ENCODE data around the gene ZNF438. TPM values are rescaled to one million over a fixed set of nuclear protein-coding genes. Genes with fewer than 3 reads are reported as not detected.

ZNF438 gene
- total RNA-seq, 2 experiments from 2014 or later: 3.1 to 3.7 TPM

DNA sequence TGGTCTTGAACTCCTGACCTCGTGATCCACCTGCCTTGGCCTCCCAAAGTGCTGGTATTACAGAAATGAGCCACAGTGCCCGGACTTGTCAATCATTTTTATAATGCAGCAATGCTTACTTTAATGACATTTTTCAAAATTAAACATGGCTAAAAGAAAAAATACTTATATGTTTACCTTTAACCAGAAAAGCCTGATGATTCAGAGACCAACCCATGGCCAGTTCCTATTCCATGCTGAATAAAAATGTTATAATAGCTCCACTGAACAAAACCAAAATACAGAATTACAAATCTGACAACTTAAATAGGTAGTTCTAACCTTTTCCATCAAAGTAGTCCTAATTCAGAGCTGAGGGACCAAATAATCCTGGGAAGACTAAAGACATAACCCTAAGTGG is 21.6 kb downstream of the ZNF438 start:
- intact Hi-C loops (cut with DNase I, micrococcal nuclease): no loop called here

DNA sequence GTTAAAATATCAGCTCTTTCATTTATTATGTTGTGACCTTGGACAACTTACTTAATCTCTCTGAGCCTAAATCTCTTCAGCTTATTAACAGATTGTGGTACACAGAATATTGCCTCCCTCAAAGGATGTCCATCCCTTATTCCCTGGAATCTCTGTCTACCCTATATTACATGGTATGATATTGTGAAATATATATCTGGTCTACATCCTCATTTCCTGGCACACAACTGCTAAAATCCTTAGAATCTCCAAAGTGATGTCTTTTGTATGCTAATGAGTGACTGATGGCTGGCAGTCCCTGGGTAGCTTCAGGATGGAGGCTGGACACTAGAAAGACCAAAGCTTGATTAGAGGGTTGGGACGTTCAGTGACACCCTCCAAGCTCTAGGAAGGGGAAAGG is 25.8 kb downstream of the ZNF438 start:
- Mint-ChIP-seq H3K27me3 (no peaks in the 10 kb centered on the region), H3K27ac (no peak overlapping the region), H3K4me3 (no peak overlapping the region), H3K9me3 (ENCODE audit: low read depth) (no peaks in the 10 kb centered on the region), H3K4me1 (peaks cover 32% of the 10 kb centered on the region), H3K36me3 (ENCODE audit: low read depth) (no peaks in the 10 kb centered on the region)
- CTCF ChIA-PET: interaction anchor here (1.4 kb wide), 1 partner anchor 18 kb away, joined by 3 read pairs; no protein-coding TSS in a partner anchor
- POLR2A ChIA-PET: no interaction called here
- ATAC-seq: no peak
- intact Hi-C loops (cut with DNase I, micrococcal nuclease): loop anchor here in 1 of 2 experiments (10.0 kb wide), 1 partner anchor 221 kb away; no protein-coding TSS in a partner anchor
- DNase-seq: no peak

More for the DNA sequence above, 21.6 kb downstream of the ZNF438 start:
- H3K27ac Mint-ChIP-seq: no peak overlapping the region
- no peaks in the 10 kb centered on the region for H3K27me3 Mint-ChIP-seq
- ChIA-PET CTCF (interaction anchor here (0.5 to 1.0 kb wide), 2 partner anchors 12 to 1497 kb away, joined by 3 read pairs; no protein-coding TSS in a partner anchor), POLR2A (no interaction called here)
- H3K4me3 Mint-ChIP-seq: no peak overlapping the region
- no peaks in the 10 kb centered on the region for H3K36me3 Mint-ChIP-seq (ENCODE audit: low read depth)
- no peak for ATAC-seq
- no peaks in the 10 kb centered on the region for H3K9me3 Mint-ChIP-seq (ENCODE audit: low read depth)
- DNase-seq: no peak
- H3K4me1 Mint-ChIP-seq: peaks cover 19% of the 10 kb centered on the region

DNA sequence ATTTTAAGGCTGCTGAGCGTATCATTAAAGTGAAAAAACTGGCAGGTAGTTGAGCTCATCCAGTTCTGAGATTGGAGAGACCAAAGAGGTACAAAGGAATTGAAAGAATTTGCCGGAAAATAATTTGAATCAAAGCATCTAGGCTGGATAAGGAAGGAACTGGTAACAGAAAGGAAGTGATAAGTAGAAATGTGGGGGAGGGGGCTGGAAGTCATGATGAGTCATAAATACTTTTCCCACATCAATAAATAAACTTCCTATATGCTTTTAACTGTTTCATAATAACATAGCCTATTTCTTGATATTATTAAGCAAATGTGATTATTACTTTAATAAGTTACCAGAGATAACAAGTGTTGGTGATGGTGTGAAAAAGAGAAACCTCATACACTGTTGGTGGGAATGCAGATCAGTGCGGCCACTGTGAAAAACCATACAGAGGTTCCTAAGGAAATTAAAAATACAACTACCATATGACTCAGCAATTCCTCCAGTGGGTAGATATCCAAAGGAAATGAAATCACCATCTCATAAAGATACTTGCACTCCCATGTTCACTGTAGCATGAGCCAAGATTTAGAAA is 27.0 kb downstream of the ZNF438 start:
- CTCF ChIA-PET: interaction anchor here (1.4 kb wide), 1 partner anchor 19 kb away, joined by 3 read pairs; no protein-coding TSS in a partner anchor
- intact Hi-C loops (cut with DNase I, micrococcal nuclease): loop anchor here in 1 of 2 experiments (10.0 kb wide), 1 partner anchor 220 kb away; no protein-coding TSS in a partner anchor
- H3K36me3 Mint-ChIP-seq (ENCODE audit: low read depth): no peaks in the 10 kb centered on the region
- no peak overlapping the region for H3K4me3 Mint-ChIP-seq
- peaks cover 36% of the 10 kb centered on the region for H3K4me1 Mint-ChIP-seq
- DNase-seq: no peak
- ATAC-seq: peak; percentile 70
- no peaks in the 10 kb centered on the region for H3K27me3 Mint-ChIP-seq
- H3K27ac Mint-ChIP-seq: no peak overlapping the region
- POLR2A ChIA-PET: no interaction called here
- H3K9me3 Mint-ChIP-seq (ENCODE audit: low read depth): no peaks in the 10 kb centered on the region

DNA sequence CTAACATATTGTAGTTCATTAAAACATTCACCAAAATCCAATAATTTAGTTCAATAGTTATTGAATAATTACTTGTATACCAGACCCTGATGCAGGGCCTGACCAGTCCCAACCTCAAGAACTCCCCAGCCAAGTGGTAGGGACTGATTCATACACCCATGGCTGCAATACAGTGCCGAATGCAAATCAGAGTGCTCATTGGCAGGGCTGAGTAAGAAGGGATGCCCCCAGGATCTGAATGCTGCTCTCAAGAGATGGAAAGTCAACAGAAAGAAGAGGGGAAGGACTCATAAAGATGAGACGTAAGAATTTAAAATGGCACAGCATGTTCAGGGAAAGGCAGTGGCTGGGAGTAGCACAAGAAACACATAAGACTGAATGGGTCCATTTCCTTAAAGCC is 29.9 kb downstream of the ZNF438 start:
- Mint-ChIP-seq H3K27ac (no peak overlapping the region), H3K27me3 (no peaks in the 10 kb centered on the region), H3K36me3 (ENCODE audit: low read depth) (no peaks in the 10 kb centered on the region), H3K9me3 (ENCODE audit: low read depth) (no peaks in the 10 kb centered on the region), H3K4me1 (peaks cover 50% of the 10 kb centered on the region), H3K4me3 (no peak overlapping the region)
- DNase-seq: no peak
- ChIA-PET POLR2A (no interaction called here), CTCF (no interaction called here)
- intact Hi-C loops (cut with DNase I, micrococcal nuclease): loop anchor here in 1 of 2 experiments (10.0 kb wide), 1 partner anchor 217 kb away; no protein-coding TSS in a partner anchor
- ATAC-seq: no peak

DNA sequence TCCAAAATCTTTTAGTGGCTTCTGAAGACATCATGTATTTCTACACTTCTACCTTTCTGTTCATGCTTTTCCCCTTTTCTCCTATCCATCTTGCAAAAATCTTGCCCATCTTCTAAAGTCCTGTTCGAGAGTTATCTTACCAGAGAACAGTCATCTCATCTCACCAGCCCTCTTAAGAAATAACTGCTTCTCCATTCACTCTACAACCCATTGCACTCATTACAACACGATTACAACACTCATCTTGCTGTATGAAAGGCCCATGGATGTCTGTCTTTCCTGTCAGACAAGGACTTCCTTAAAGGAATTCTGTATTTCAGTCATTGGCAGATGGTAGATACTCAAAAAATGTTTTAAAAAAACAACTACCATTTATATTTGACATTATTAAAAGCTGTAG is 30.8 kb downstream of the ZNF438 start:
- intact Hi-C loops (cut with DNase I, micrococcal nuclease): loop anchor here in 1 of 2 experiments (10.0 kb wide), 1 partner anchor 216 kb away; no protein-coding TSS in a partner anchor
- POLR2A ChIA-PET: no interaction called here
- H3K4me3 Mint-ChIP-seq: no peak overlapping the region
- DNase-seq (no peak), ATAC-seq (no peak)
- CTCF ChIA-PET: no interaction called here
- H3K27me3 Mint-ChIP-seq: no peaks in the 10 kb centered on the region
- H3K9me3 Mint-ChIP-seq (ENCODE audit: low read depth): no peaks in the 10 kb centered on the region
- H3K36me3 Mint-ChIP-seq (ENCODE audit: low read depth): no peaks in the 10 kb centered on the region
- H3K4me1 Mint-ChIP-seq: peaks cover 43% of the 10 kb centered on the region
- H3K27ac Mint-ChIP-seq: no peak overlapping the region

DNA sequence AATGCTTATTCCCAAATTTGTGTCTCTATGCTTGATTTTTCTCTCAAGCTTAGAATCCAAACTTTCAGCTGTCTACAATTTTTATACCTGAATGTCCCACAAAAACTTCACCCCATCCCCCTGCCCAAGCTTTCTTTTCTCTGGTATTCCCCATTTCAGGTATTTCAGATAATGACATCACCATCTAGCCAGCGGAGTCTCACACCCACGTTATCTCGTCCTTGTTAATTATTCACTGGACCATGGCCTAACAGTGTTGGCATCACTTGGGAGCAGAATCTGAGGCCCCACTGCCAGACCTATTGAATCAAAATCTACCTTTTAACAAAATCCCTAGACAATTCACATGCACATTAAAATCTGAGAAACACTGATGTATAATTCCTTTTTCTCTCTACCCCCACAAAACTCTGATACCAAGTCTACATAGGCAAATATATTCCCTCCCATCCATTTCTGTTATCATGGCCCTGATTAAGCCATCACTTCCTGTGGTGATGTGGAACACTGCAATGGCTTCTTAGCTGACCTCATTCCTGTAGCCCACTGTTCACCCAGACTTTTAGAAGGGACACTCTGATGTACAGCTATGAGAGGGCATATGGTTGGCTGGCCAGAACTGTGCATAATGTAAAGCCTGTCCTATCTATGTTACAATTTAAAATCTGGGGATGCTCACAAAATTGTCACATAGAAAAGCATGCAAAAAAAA is 31.4 kb downstream of the ZNF438 start:
- Mint-ChIP-seq H3K36me3 (ENCODE audit: low read depth) (no peaks in the 10 kb centered on the region), H3K27me3 (no peaks in the 10 kb centered on the region), H3K4me1 (peaks cover 39% of the 10 kb centered on the region), H3K27ac (no peak overlapping the region), H3K4me3 (no peak overlapping the region), H3K9me3 (ENCODE audit: low read depth) (peaks cover 3% of the 10 kb centered on the region)
- ATAC-seq (no peak), DNase-seq (no peak)
- ChIA-PET POLR2A (no interaction called here), CTCF (no interaction called here)
- intact Hi-C loops (cut with DNase I, micrococcal nuclease): loop anchor here in 1 of 2 experiments (10.0 kb wide), 1 partner anchor 215 kb away; no protein-coding TSS in a partner anchor

DNA sequence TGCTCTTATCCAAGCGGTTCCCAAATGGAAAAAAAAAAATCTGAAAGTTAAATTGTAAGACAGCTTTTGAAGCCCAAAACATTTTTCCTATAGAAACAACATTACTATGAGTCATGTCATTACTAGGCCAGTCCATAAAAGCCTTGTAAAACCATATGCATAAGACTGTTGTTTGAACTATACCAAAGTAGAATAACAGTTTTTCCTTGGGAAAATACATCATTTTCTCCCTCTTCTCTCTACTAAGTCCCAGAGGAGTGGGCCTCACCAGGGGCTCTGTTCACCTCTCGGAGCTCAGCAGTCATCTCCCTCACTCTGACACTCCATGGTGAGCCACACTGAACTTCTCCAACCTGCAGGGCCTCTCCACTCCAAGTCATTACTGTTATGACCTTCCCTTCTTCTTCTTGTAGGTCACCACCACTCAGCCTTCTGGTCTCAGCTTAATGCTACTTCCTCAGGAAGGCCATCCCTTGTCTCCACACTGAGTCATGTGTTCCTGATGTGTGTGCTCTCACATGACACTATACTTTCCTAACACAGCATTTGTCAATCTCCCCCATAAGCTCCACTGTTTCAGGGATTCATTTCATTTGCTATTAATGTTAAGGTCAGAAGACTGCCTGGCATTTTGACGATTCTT is 32.5 kb downstream of the ZNF438 start:
- peak; percentile 28 for DNase-seq
- intact Hi-C loops (cut with DNase I, micrococcal nuclease): no loop called here
- Mint-ChIP-seq H3K9me3 (ENCODE audit: low read depth) (peaks cover 6% of the 10 kb centered on the region), H3K36me3 (ENCODE audit: low read depth) (peaks cover 4% of the 10 kb centered on the region), H3K27ac (peak overlapping the region; percentile 63), H3K4me3 (peak overlapping the region; percentile 30), H3K27me3 (no peaks in the 10 kb centered on the region), H3K4me1 (peaks cover 29% of the 10 kb centered on the region)
- CTCF ChIA-PET: interaction anchor here (0.7 to 1.0 kb wide), 2 partner anchors 33 to 195 kb away, joined by 3 to 4 read pairs; partner anchors contain the start of gene ZNF438
- ATAC-seq: peak; percentile 77
- POLR2A ChIA-PET: interaction anchor here (0.6 kb wide), 1 partner anchor 559 kb away, joined by 5 read pairs; no protein-coding TSS in a partner anchor

DNA sequence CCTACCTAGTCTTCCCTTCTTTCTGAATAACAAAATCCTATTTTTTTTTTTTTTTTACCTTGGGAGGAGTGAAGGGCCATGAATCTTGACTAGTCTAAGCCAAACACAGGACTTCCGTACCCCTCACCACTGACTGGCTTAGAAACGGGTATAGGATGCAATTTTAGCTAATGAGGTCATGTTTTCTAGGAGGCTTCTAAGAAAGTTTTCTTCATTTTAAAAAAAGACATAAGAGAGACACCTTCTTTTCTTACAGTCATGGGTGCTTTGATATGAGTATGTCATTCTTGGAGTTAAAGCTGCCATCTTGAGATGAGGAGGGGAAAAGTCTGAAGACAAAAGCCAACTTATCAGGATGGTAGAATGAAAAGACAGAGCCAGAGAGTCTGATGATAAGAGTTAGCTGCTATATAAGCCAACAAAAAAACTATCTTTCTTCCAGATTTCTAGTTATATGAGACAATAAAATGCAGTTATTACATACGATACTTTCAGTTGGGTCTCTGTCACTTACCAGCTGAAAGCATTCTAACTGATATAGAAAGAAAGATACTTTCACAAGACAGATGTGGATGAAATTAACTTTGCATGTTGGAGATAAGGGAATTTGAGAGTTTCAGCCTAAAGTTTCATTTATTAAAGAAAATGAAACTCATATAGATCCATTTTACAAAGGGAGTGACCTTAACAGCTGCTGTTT is 34.0 kb downstream of the ZNF438 start:
- ATAC-seq: peak; percentile 15
- peaks cover 26% of the 10 kb centered on the region for H3K4me1 Mint-ChIP-seq
- peaks cover 6% of the 10 kb centered on the region for H3K9me3 Mint-ChIP-seq (ENCODE audit: low read depth)
- POLR2A ChIA-PET: no interaction called here
- intact Hi-C loops (cut with DNase I, micrococcal nuclease): no loop called here
- peaks cover 11% of the 10 kb centered on the region for H3K36me3 Mint-ChIP-seq (ENCODE audit: low read depth)
- CTCF ChIA-PET: interaction anchor here (0.6 to 1.1 kb wide), 4 partner anchors 11 to 310 kb away, joined by 3 to 5 read pairs (median 4); no protein-coding TSS in a partner anchor
- H3K27ac Mint-ChIP-seq: no peak overlapping the region
- no peak overlapping the region for H3K4me3 Mint-ChIP-seq
- no peak for DNase-seq
- no peaks in the 10 kb centered on the region for H3K27me3 Mint-ChIP-seq

DNA sequence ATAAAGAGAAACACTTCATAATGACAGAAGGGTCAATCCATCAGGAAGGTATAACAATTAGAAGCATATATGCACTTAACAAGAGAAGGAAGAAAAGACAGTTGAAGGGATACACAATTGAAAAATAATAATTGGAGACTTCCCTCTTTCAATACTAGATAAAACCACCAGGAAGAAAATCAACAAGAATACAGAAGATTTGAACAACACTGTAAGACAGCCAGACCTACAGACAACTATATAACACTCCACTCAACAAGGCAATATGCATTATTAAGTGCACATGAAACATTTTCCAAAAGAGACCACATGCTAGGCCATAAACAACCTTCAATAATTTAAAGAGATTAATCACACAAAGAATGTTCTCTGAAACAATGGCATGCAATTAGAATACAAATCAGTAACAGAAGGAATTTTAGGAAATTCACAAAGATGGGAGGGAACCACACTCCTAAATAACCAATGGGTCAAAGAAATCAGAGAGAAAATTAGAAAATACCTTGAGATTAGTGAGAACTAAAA is 35.1 kb downstream of the ZNF438 start:
- POLR2A ChIA-PET: no interaction called here
- ATAC-seq (no peak), DNase-seq (no peak)
- Mint-ChIP-seq H3K4me3 (no peak overlapping the region), H3K9me3 (ENCODE audit: low read depth) (peaks cover 6% of the 10 kb centered on the region), H3K4me1 (peaks cover 26% of the 10 kb centered on the region), H3K27ac (peak overlapping the region; percentile 7), H3K27me3 (no peaks in the 10 kb centered on the region), H3K36me3 (ENCODE audit: low read depth) (peaks cover 12% of the 10 kb centered on the region)
- CTCF ChIA-PET: interaction anchor here (0.5 to 1.9 kb wide), 3 partner anchors 11 to 149 kb away, joined by 5 read pairs; no protein-coding TSS in a partner anchor
- intact Hi-C loops (cut with DNase I, micrococcal nuclease): no loop called here

DNA sequence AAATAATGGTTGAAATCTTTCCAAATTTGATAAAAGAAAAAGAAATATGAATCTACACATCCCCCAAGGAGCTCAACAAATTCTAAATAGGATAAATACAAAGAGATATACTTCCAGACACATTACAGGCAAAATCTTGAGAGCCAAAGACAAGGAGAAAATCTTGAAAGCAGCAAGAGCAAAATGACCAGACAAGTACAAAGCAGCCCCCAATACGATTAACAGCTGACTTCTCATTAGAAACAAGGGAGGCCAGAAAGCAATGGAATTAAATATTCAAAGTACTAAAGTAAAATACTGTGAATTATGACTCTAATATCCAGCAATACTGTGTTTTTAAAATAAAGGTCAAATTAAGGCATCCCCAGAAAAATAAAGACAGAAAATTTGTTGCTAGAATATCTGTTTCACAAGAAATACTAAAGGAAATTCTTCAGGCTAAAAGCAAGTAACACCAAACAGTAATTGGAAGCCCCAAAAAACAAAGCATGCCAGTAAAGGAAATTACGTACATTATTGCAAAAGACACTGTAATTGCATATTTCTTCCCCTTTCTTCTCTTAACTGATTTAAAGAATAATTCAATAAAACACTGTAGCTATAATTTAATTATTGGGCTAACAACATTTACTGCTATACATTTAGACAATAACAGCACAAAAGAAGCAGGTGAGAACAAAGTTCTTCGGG is 36.4 kb downstream of the ZNF438 start:
- no peak overlapping the region for H3K4me3 Mint-ChIP-seq
- no peak for ATAC-seq
- peaks cover 27% of the 10 kb centered on the region for H3K4me1 Mint-ChIP-seq
- ChIA-PET CTCF (interaction anchor here (0.5 to 1.9 kb wide), 3 partner anchors 13 to 41 kb away, joined by 3 to 5 read pairs (median 3); no protein-coding TSS in a partner anchor), POLR2A (no interaction called here)
- H3K36me3 Mint-ChIP-seq (ENCODE audit: low read depth): peaks cover 12% of the 10 kb centered on the region
- no peak for DNase-seq
- peaks cover 6% of the 10 kb centered on the region for H3K9me3 Mint-ChIP-seq (ENCODE audit: low read depth)
- no peak overlapping the region for H3K27ac Mint-ChIP-seq
- no peaks in the 10 kb centered on the region for H3K27me3 Mint-ChIP-seq
- intact Hi-C loops (cut with DNase I, micrococcal nuclease): no loop called here

Data from activated CD4-positive, alpha-beta T cell treated with anti-CD3 and anti-CD28 coated beads for 36 hours (primary cell).